HepG2 (cell line): Measurements from ENCODE around the gene CECR2. TPM values are rescaled to one million over a fixed set of nuclear protein-coding genes. Genes with fewer than 3 reads are reported as not detected.

Experiments
- ATAC-seq: fragments of 200-7000 bp; cut with Tn5 transposase; 3 replicates; pipeline ENCODE4 v1.9.1; 2020; ENCODE audit warnings: mild to moderate bottlenecking, moderate library complexity
- BruUV-seq: library from RNA; stranded (reverse); fragments of 400-500 nt; replicated peaks from 2 replicates; lab custom pipeline; 2021; lab: Mats Ljungman, UMichigan
- CTCF ChIA-PET: fragments of 300-600 bp; formaldehyde crosslinking; extraction: SDS; loops from one replicate; lab custom pipeline; 2021; ENCODE audit warnings: low total read pairs, inconsistent platforms, low intra/inter-chr PET ratio; lab: Yijun Ruan, JAX
- POLR2A ChIA-PET: fragments of 350-600 bp; sonication (Branson Sonifier 250); formaldehyde crosslinking; loops from one replicate; lab custom pipeline; 2020; ENCODE audit warnings: antibody characterized with exemption, inconsistent platforms; lab: Yijun Ruan, JAX
- DNase-seq: peaks from one replicate; pipeline ENCODE4 v3.0.0-alpha.2; 2015; ENCODE audit warnings: low spot score
- FAIRE-seq: peaks from 3 replicates; lab custom pipeline; 2011; peaks lifted over from hg19 to GRCh38; lab: Jason Lieb, UNC
- H2AFZ ChIP-seq: one replicate; pipeline ENCODE4 v1.6.1; 2011; ENCODE audit warnings: low read length, inconsistent platforms
- H3K27ac ChIP-seq: fragments of 300-600 bp; 3 replicates; pipeline ENCODE4 v1.8.0; 2011; ENCODE audit warnings: mixed run types, mild to moderate bottlenecking, mixed read lengths, low read length, inconsistent platforms; ENCODE audit not compliant: insufficient read depth; ENCODE audit errors: extremely low read length
- H3K27me3 ChIP-seq, 2 experiments: fragments of 200-600 bp in 1 of 2; 2 replicates in 1 of 2; 3 replicates in 1 of 2; pipeline versions ENCODE4 v1.6.0 to v1.8.0; 2011; ENCODE audit warnings: low read length in 2 of 2, mild to moderate bottlenecking in 2 of 2, moderate library complexity in 2 of 2, inconsistent platforms in 1 of 2; ENCODE audit not compliant: insufficient read depth in 2 of 2, control insufficient read depth in 1 of 2
- H3K36me3 ChIP-seq, 2 experiments: fragments of 200-600 bp in 1 of 2; replicated peaks in 1 of 2; 2 replicates in 1 of 2; 3 replicates in 1 of 2; pipeline versions ENCODE4 v1.5.1 to v1.8.0; 2011; ENCODE audit warnings: low read length in 2 of 2, inconsistent platforms in 1 of 2; ENCODE audit not compliant: insufficient read depth in 2 of 2, control insufficient read depth in 1 of 2
- H3K4me1 ChIP-seq: 2 replicates; pipeline ENCODE4 v1.5.1; 2012; ENCODE audit warnings: low read length, inconsistent platforms; ENCODE audit not compliant: insufficient read depth
- H3K4me2 ChIP-seq: 2 replicates; pipeline ENCODE4 v1.6.0; 2011; ENCODE audit warnings: low read depth, low read length, inconsistent platforms
- H3K4me3 ChIP-seq, 3 experiments: fragments of 200-600 bp in 1 of 3; sonication (generic), shearing (Covaris generic) in 1 of 3; replicated peaks in 1 of 3; 2 replicates each; pipeline ENCODE4 v1.5.1; 2011 to 2016; ENCODE audit warnings: low read length in 3 of 3, inconsistent platforms in 2 of 3, low read depth in 2 of 3, mild to moderate bottlenecking in 2 of 3, control low read depth in 1 of 3, mixed read lengths in 1 of 3; ENCODE audit not compliant: insufficient read depth in 1 of 3
- H3K79me2 ChIP-seq: one replicate; pipeline ENCODE4 v1.6.1; 2011; ENCODE audit warnings: low read length, inconsistent platforms; ENCODE audit not compliant: insufficient read depth
- H3K9ac ChIP-seq: 2 replicates; pipeline ENCODE4 v1.6.0; 2011; ENCODE audit warnings: mild to moderate bottlenecking, low read depth, low read length, inconsistent platforms; ENCODE audit not compliant: insufficient read depth
- H3K9me3 ChIP-seq: 2 replicates; pipeline ENCODE4 v1.5.1; 2012; ENCODE audit warnings: mild to moderate bottlenecking, low read length
- H4K20me1 ChIP-seq: 2 replicates; pipeline ENCODE4 v1.6.0; 2011; ENCODE audit warnings: inconsistent platforms, mild to moderate bottlenecking, low read length, moderate library complexity; ENCODE audit not compliant: insufficient read depth
- GPN1 ChIP-seq: sonication (generic); formaldehyde crosslinking; IDR thresholded peaks from 2 replicates; pipeline ENCODE4 v1.5.1; 2020; ENCODE audit warnings: missing genetic modification reagents, borderline replicate concordance
- RFX1 ChIP-seq: fragments of 450-650 bp; IDR thresholded peaks from 2 replicates; pipeline ENCODE4 v1.6.1; 2017
- TRIM24 ChIP-seq: sonication (generic); formaldehyde crosslinking; IDR thresholded peaks from 2 replicates; pipeline ENCODE4 v1.8.0; 2022; ENCODE audit warnings: mild to moderate bottlenecking, missing genetic modification reagents
- WGBS: methylation state at CpG from one replicate; pipeline ENCODE4 v1.1.6; 2017; ENCODE audit warnings: low lambda C conversion rate; 5-methylcytosine and 5-hydroxymethylcytosine counted together
- in situ Hi-C: cut with HindIII; loops from 2 replicates; pipeline ENCODE4 v1.10.0; 2017; ENCODE audit warnings: low pct_unique_long_range_greater_than_20kb; ENCODE audit not compliant: extremely low pct_ligation_motif_present
- intact Hi-C: fragments of 100-400 bp; cut with micrococcal nuclease; formaldehyde crosslinking; loops from one replicate; pipeline ENCODE4 v1.10.0; 2022; ENCODE audit not compliant: unreplicated experiment
- polyA plus RNA-seq, 8 experiments: library from polyadenylated mRNA; depleted of rRNA in 3 of 8; stranded (reverse) in 7 of 8; unstranded in 1 of 8; fragments of >200 nt; fragmentation: Illumina TruSeq in 4 of 8; extraction: Trizol in 4 of 8; gene quantifications; 2 replicates each; pipeline versions ENCODE4 v1.2.1 to v1.2.3, GENCODE V29; 2011 to 2016; ENCODE audit warnings: low read depth in 4 of 8, missing spikeins in 1 of 8, mixed read lengths in 1 of 8; ENCODE audit not compliant: insufficient read depth in 1 of 8
- total RNA-seq, 5 experiments: library from RNA; depleted of rRNA; stranded (reverse); fragments of >200 nt; fragmentation: Illumina TruSeq; extraction: Trizol; gene quantifications; 2 replicates each; pipeline ENCODE4 v1.2.3, GENCODE V29; 2016; ENCODE audit warnings: low read depth in 1 of 5
- TF ChIP-seq, protein P1 (sequence below): sonication (generic); formaldehyde crosslinking; IDR thresholded peaks from 2 replicates; pipeline ENCODE4 v1.8.1; 2022; ENCODE audit warnings: mild to moderate bottlenecking, missing genetic modification reagents
- TF ChIP-seq, protein P2 (sequence below): sonication (generic); formaldehyde crosslinking; IDR thresholded peaks from 2 replicates; pipeline ENCODE4 v1.5.1; 2020; ENCODE audit warnings: missing genetic modification reagents, mild to moderate bottlenecking, borderline replicate concordance
- TF ChIP-seq, protein P3 (sequence below): sonication (generic); formaldehyde crosslinking; IDR thresholded peaks from 2 replicates; pipeline ENCODE4 v1.5.1; 2020; ENCODE audit warnings: missing genetic modification reagents, mild to moderate bottlenecking, borderline replicate concordance
- TF ChIP-seq, protein P4 (sequence below): IDR thresholded peaks from 2 replicates; pipeline ENCODE4 v1.6.1; 2016; ENCODE audit warnings: low read depth, missing genetic modification reagents, missing compliant biosample characterization

CECR2 gene
- total and polyA plus RNA-seq, 2 of the 13 experiments (the other 11 are each of a cell fraction or from before 2014, with no cell fraction given), result not detected

DNA sequence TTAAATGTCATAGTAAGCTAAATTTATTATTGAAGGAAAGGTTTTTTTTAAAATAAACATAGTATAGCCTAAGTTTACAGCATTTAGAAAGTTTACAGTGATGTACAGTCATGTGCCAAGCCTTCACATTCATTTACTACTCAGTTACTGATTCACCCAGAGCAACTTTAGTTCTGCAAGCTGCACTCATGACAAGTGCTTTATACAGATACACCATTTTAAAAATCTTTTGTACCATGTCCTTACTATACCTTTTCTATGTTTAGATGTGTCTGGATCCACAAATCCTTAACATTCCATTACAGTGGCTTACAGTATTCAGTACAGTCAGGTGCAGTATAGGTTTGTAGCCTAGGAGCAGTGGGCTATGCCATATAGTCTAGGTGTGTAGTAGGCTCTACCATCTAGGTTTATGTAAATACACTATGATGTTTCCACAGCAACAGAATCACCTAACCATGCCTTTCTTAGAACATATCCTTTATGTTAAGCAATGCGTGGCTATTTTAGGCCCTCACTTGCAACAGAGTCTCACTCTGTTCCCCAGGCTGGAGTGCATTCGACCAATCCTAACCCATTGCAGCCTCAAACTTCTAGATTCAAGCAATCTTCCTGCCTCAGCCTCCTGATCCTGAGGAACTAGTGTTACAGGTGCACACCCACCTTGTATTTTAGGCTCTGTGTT is 114.6 kb downstream of the CECR2 start:
- FAIRE-seq (no peak), ATAC-seq (no peak), DNase-seq (no peak)
- H3K27me3 ChIP-seq, result peaks cover 0 to 11% of the 10 kb centered on the region in 2 experiments; a peak in 1 of 5 replicates
- TF ChIP-seq, protein P1, sequence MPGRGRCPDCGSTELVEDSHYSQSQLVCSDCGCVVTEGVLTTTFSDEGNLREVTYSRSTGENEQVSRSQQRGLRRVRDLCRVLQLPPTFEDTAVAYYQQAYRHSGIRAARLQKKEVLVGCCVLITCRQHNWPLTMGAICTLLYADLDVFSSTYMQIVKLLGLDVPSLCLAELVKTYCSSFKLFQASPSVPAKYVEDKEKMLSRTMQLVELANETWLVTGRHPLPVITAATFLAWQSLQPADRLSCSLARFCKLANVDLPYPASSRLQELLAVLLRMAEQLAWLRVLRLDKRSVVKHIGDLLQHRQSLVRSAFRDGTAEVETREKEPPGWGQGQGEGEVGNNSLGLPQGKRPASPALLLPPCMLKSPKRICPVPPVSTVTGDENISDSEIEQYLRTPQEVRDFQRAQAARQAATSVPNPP (CRISPR knock-in tag), result no peak
- no peak for TF ChIP-seq RFX1
- no peak for TF ChIP-seq GPN1
- TF ChIP-seq, protein P2, sequence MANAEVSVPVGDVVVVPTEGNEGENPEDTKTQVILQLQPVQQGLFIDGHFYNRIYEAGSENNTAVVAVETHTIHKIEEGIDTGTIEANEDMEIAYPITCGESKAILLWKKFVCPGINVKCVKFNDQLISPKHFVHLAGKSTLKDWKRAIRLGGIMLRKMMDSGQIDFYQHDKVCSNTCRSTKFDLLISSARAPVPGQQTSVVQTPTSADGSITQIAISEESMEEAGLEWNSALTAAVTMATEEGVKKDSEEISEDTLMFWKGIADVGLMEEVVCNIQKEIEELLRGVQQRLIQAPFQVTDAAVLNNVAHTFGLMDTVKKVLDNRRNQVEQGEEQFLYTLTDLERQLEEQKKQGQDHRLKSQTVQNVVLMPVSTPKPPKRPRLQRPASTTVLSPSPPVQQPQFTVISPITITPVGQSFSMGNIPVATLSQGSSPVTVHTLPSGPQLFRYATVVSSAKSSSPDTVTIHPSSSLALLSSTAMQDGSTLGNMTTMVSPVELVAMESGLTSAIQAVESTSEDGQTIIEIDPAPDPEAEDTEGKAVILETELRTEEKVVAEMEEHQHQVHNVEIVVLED (CRISPR knock-in tag), result no peak
- H3K4me2 ChIP-seq, result no peak overlapping the region
- CTCF ChIA-PET, result no interaction called here
- intact Hi-C loops (no loop called here), in situ Hi-C loops (no loop called here)
- WGBS, result 13% methylated on average over 2 of the region's 2 CpGs
- BruUV-seq, result no TSS peak
- no peak overlapping the region for H3K9ac ChIP-seq
- no peaks in the 10 kb centered on the region for H3K9me3 ChIP-seq
- no peak overlapping the region for H2AFZ ChIP-seq
- no peak overlapping the region for H3K27ac ChIP-seq
- H3K4me1 ChIP-seq, result no peaks in the 10 kb centered on the region
- H3K36me3 ChIP-seq, result no peaks in the 10 kb centered on the region
- no peaks in the 10 kb centered on the region for H3K79me2 ChIP-seq
- no peaks in the 10 kb centered on the region for H4K20me1 ChIP-seq
- POLR2A ChIA-PET, result no interaction called here
- H3K4me3 ChIP-seq, result no peak overlapping the region

DNA sequence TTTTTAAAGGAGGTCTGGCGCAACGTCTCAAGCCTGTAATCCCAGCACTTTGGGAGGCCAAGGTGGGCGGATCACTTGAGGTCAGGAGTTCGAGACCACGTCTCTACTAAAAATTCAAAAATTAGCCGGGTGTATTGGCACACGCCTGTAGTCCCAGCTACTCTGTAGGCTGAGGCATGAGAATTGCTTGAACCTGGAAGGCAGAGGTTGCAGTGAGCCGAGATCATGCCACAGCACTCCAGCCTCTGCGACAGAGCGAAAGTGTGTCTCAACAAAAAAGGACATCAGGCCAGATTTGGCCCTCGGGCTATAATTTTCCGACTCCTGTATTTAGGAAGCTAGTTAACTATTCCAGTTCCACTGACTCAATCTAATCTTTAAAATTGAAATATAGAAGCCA is 115.3 kb downstream of the CECR2 start:
- H3K27ac ChIP-seq, result no peak overlapping the region
- in situ Hi-C loops (no loop called here), intact Hi-C loops (no loop called here)
- no peak overlapping the region for H3K4me2 ChIP-seq
- H3K36me3 ChIP-seq, result no peaks in the 10 kb centered on the region
- no peaks in the 10 kb centered on the region for H4K20me1 ChIP-seq
- no peak for ATAC-seq
- POLR2A ChIA-PET, result no interaction called here
- H3K9me3 ChIP-seq, result no peaks in the 10 kb centered on the region
- WGBS, result 32% methylated on average over 12 of the region's 12 CpGs
- H3K9ac ChIP-seq, result no peak overlapping the region
- H3K79me2 ChIP-seq, result no peaks in the 10 kb centered on the region
- BruUV-seq, result no TSS peak
- no peaks in the 10 kb centered on the region for H3K4me1 ChIP-seq
- no peak for DNase-seq
- no peak overlapping the region for H3K4me3 ChIP-seq
- H2AFZ ChIP-seq, result no peak overlapping the region
- CTCF ChIA-PET, result no interaction called here
- FAIRE-seq, result no peak
- H3K27me3 ChIP-seq, result peaks cover 0 to 11% of the 10 kb centered on the region in 2 experiments; a peak in 1 of 5 replicates
- TF ChIP-seq, protein P3, sequence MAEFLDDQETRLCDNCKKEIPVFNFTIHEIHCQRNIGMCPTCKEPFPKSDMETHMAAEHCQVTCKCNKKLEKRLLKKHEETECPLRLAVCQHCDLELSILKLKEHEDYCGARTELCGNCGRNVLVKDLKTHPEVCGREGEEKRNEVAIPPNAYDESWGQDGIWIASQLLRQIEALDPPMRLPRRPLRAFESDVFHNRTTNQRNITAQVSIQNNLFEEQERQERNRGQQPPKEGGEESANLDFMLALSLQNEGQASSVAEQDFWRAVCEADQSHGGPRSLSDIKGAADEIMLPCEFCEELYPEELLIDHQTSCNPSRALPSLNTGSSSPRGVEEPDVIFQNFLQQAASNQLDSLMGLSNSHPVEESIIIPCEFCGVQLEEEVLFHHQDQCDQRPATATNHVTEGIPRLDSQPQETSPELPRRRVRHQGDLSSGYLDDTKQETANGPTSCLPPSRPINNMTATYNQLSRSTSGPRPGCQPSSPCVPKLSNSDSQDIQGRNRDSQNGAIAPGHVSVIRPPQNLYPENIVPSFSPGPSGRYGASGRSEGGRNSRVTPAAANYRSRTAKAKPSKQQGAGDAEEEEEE, result no peak
- TF ChIP-seq TRIM24 (CRISPR knock-in tag), result no peak
- TF ChIP-seq, protein P4, sequence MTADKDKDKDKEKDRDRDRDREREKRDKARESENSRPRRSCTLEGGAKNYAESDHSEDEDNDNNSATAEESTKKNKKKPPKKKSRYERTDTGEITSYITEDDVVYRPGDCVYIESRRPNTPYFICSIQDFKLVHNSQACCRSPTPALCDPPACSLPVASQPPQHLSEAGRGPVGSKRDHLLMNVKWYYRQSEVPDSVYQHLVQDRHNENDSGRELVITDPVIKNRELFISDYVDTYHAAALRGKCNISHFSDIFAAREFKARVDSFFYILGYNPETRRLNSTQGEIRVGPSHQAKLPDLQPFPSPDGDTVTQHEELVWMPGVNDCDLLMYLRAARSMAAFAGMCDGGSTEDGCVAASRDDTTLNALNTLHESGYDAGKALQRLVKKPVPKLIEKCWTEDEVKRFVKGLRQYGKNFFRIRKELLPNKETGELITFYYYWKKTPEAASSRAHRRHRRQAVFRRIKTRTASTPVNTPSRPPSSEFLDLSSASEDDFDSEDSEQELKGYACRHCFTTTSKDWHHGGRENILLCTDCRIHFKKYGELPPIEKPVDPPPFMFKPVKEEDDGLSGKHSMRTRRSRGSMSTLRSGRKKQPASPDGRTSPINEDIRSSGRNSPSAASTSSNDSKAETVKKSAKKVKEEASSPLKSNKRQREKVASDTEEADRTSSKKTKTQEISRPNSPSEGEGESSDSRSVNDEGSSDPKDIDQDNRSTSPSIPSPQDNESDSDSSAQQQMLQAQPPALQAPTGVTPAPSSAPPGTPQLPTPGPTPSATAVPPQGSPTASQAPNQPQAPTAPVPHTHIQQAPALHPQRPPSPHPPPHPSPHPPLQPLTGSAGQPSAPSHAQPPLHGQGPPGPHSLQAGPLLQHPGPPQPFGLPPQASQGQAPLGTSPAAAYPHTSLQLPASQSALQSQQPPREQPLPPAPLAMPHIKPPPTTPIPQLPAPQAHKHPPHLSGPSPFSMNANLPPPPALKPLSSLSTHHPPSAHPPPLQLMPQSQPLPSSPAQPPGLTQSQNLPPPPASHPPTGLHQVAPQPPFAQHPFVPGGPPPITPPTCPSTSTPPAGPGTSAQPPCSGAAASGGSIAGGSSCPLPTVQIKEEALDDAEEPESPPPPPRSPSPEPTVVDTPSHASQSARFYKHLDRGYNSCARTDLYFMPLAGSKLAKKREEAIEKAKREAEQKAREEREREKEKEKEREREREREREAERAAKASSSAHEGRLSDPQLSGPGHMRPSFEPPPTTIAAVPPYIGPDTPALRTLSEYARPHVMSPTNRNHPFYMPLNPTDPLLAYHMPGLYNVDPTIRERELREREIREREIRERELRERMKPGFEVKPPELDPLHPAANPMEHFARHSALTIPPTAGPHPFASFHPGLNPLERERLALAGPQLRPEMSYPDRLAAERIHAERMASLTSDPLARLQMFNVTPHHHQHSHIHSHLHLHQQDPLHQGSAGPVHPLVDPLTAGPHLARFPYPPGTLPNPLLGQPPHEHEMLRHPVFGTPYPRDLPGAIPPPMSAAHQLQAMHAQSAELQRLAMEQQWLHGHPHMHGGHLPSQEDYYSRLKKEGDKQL (CRISPR knock-in tag), result no peak
